Activated T-cell treated with anti-CD3 and anti-CD28 coated beads, Interleukin-2, amount 50 U/mL, for 4 hours (primary cell): ENCODE results near the gene ISYNA1. TPM values are rescaled to one million over a fixed set of nuclear protein-coding genes. Genes with fewer than 3 reads are reported as not detected.

Experiments
- ATAC-seq, 2 donors: fragments of 200-7000 bp; cut with Tn5 transposase; one replicate each; pipeline ENCODE4 v1.10.0; 2021
- DNase-seq: peaks from one replicate; pipeline ENCODE4 v3.0.0-alpha.2; 2020
- H3K27me3 Mint-ChIP-seq: one replicate; pipeline ENCODE4 v1.8.0; 2021; ENCODE audit warnings: low read depth, mixed read lengths
- H3K36me3 Mint-ChIP-seq: one replicate; pipeline ENCODE4 v1.8.0; 2022; ENCODE audit warnings: mixed read lengths; ENCODE audit not compliant: insufficient read depth
- H3K4me1 Mint-ChIP-seq: one replicate; pipeline ENCODE4 v1.8.0; 2021; ENCODE audit warnings: low read depth, mixed read lengths
- H3K4me3 Mint-ChIP-seq: one replicate; pipeline ENCODE4 v1.8.0; 2021; ENCODE audit warnings: mild to moderate bottlenecking, moderate library complexity, mixed read lengths
- H3K9me3 Mint-ChIP-seq: one replicate; pipeline ENCODE4 v1.8.0; 2021; ENCODE audit warnings: mixed read lengths
- total RNA-seq, 3 donors: library from RNA; stranded (reverse); gene quantifications; one replicate each; pipeline ENCODE4 v1.2.1, GENCODE V29; 2021

Gene ISYNA1
- total RNA-seq, 3 donors from 2014 or later = 10.2 to 16.6 (median 14.4) TPM

- H3K4me1 Mint-ChIP-seq = peaks cover 2% of the 10 kb centered on the region
- H3K36me3 Mint-ChIP-seq = no peaks in the 10 kb centered on the region
- peaks cover 15% of the 10 kb centered on the region for H3K27me3 Mint-ChIP-seq
- no peaks in the 10 kb centered on the region for H3K9me3 Mint-ChIP-seq
- DNase-seq = no peak
- no peak overlapping the region for H3K4me3 Mint-ChIP-seq
- ATAC-seq = no peak
These were observed 41.3 kb downstream of the ISYNA1 start for GRCh38 chr19:18396471-18397241.

- H3K4me3 Mint-ChIP-seq = no peak overlapping the region
- peaks cover 2% of the 10 kb centered on the region for H3K4me1 Mint-ChIP-seq
- no peaks in the 10 kb centered on the region for H3K9me3 Mint-ChIP-seq
- peaks cover 15% of the 10 kb centered on the region for H3K27me3 Mint-ChIP-seq
- no peak for DNase-seq
- no peak for ATAC-seq
- no peaks in the 10 kb centered on the region for H3K36me3 Mint-ChIP-seq
These were observed 44.1 kb downstream of the ISYNA1 start for GRCh38 chr19:18393836-18394235.

- H3K4me3 Mint-ChIP-seq = no peak overlapping the region
- H3K36me3 Mint-ChIP-seq = no peaks in the 10 kb centered on the region
- peaks cover 5% of the 10 kb centered on the region for H3K4me1 Mint-ChIP-seq
- peaks cover 11% of the 10 kb centered on the region for H3K27me3 Mint-ChIP-seq
- DNase-seq (no peak), ATAC-seq (no peak)
- H3K9me3 Mint-ChIP-seq = no peaks in the 10 kb centered on the region
These were observed 45.0 kb downstream of the ISYNA1 start for GRCh38 chr19:18392926-18393325.

GRCh38 chr19:18392417-18392816 is 45.5 kb downstream of the ISYNA1 start:
- no peak overlapping the region for H3K4me3 Mint-ChIP-seq
- H3K27me3 Mint-ChIP-seq = peaks cover 10% of the 10 kb centered on the region
- H3K4me1 Mint-ChIP-seq = peaks cover 7% of the 10 kb centered on the region
- ATAC-seq = no peak
- no peaks in the 10 kb centered on the region for H3K36me3 Mint-ChIP-seq
- no peak for DNase-seq
- no peaks in the 10 kb centered on the region for H3K9me3 Mint-ChIP-seq

- Mint-ChIP-seq H3K4me3 (no peak overlapping the region), H3K4me1 (peaks cover 7% of the 10 kb centered on the region)
- no peak for ATAC-seq
These were observed 46.3 kb downstream of the ISYNA1 start for GRCh38 chr19:18391509-18392075.

GRCh38 chr19:18390065-18390907 is 47.6 kb downstream of the ISYNA1 start:
- no peaks in the 10 kb centered on the region for H3K36me3 Mint-ChIP-seq
- no peak for DNase-seq
- H3K4me1 Mint-ChIP-seq = peaks cover 7% of the 10 kb centered on the region
- no peak for ATAC-seq
- peaks cover 28% of the 10 kb centered on the region for H3K27me3 Mint-ChIP-seq
- no peaks in the 10 kb centered on the region for H3K9me3 Mint-ChIP-seq
- H3K4me3 Mint-ChIP-seq = no peak overlapping the region

More at GRCh38 chr19:18391509-18392075, 46.3 kb downstream of the ISYNA1 start:
- H3K36me3 Mint-ChIP-seq = no peaks in the 10 kb centered on the region
- H3K27me3 Mint-ChIP-seq = peaks cover 18% of the 10 kb centered on the region
- no peak for DNase-seq
- no peaks in the 10 kb centered on the region for H3K9me3 Mint-ChIP-seq

- DNase-seq (no peak), ATAC-seq (no peak)
- Mint-ChIP-seq H3K4me3 (peak overlapping the region; percentile 47), H3K27me3 (peaks cover 34% of the 10 kb centered on the region), H3K36me3 (no peaks in the 10 kb centered on the region), H3K9me3 (no peaks in the 10 kb centered on the region), H3K4me1 (peaks cover 7% of the 10 kb centered on the region)
These were observed 48.2 kb downstream of the ISYNA1 start for GRCh38 chr19:18389726-18390064.

GRCh38 chr19:18388960-18389725 is 48.8 kb downstream of the ISYNA1 start:
- Mint-ChIP-seq H3K4me1 (peaks cover 7% of the 10 kb centered on the region), H3K27me3 (peaks cover 38% of the 10 kb centered on the region), H3K9me3 (no peaks in the 10 kb centered on the region), H3K4me3 (peak overlapping the region; percentile 58), H3K36me3 (no peaks in the 10 kb centered on the region)
- DNase-seq (no peak), ATAC-seq (no peak)

GRCh38 chr19:18388100-18388959 is 49.6 kb downstream of the ISYNA1 start:
- Mint-ChIP-seq H3K27me3 (peaks cover 42% of the 10 kb centered on the region), H3K9me3 (no peaks in the 10 kb centered on the region), H3K4me1 (peaks cover 7% of the 10 kb centered on the region), H3K4me3 (peak overlapping the region; percentile 69), H3K36me3 (no peaks in the 10 kb centered on the region)
- ATAC-seq (peak; percentile 92 to 93), DNase-seq (peak; percentile 75)

GRCh38 chr19:18386543-18387271 is 51.2 kb downstream of the ISYNA1 start:
- Mint-ChIP-seq H3K4me1 (peaks cover 7% of the 10 kb centered on the region), H3K27me3 (peaks cover 53% of the 10 kb centered on the region)
- ATAC-seq = no peak

GRCh38 chr19:18385675-18386542 is 52.0 kb downstream of the ISYNA1 start, which contains the start of gene GDF15:
GDF15 (plus strand) TSS chr19:18386158; CDS start chr19:18386190, 32 bp downstream.
- ATAC-seq = no peak
- Mint-ChIP-seq H3K36me3 (no peaks in the 10 kb centered on the region), H3K4me3 (no peak within 1 kb of the TSS), H3K27me3 (peaks cover 54% of the 10 kb centered on the region), H3K9me3 (no peaks in the 10 kb centered on the region), H3K4me1 (peaks cover 7% of the 10 kb centered on the region)
- DNase-seq = peak; percentile 9

More at GRCh38 chr19:18386543-18387271, 51.2 kb downstream of the ISYNA1 start:
- no peak overlapping the region for H3K4me3 Mint-ChIP-seq
- DNase-seq = no peak
- H3K36me3 Mint-ChIP-seq = no peaks in the 10 kb centered on the region
- H3K9me3 Mint-ChIP-seq = no peaks in the 10 kb centered on the region

- Mint-ChIP-seq H3K27me3 (peaks cover 54% of the 10 kb centered on the region), H3K9me3 (no peaks in the 10 kb centered on the region), H3K4me3 (no peak overlapping the region), H3K36me3 (no peaks in the 10 kb centered on the region), H3K4me1 (peaks cover 7% of the 10 kb centered on the region)
- DNase-seq (no peak), ATAC-seq (no peak)
These were observed 52.6 kb downstream of the ISYNA1 start for GRCh38 chr19:18385359-18385674.
